Urinary bladder (tissue), 4 donors: ENCODE results near the gene DDR1. TPM values are rescaled to one million over a fixed set of nuclear protein-coding genes. Genes with fewer than 3 reads are reported as not detected.
"Not testable (repeated sequence)": the region's sequence is repeated elsewhere in the genome, so short reads cannot be mapped to it uniquely, and the experiment has no call there.

ENCODE experiments used
- DNase-seq: peaks from one replicate; pipeline ENCODE4 v3.0.0-alpha.2; 2015; ENCODE audit errors: extremely low spot score
- H3K27ac ChIP-seq: one replicate; pipeline ENCODE4 v1.5.1; 2013; ENCODE audit warnings: low read depth, mild to moderate bottlenecking, moderate library complexity
- H3K36me3 ChIP-seq: one replicate; pipeline ENCODE4 v1.6.1; 2013; ENCODE audit warnings: mild to moderate bottlenecking, moderate library complexity; ENCODE audit not compliant: insufficient read depth
- H3K4me1 ChIP-seq: one replicate; pipeline ENCODE4 v1.6.1; 2013; ENCODE audit warnings: mild to moderate bottlenecking, moderate library complexity; ENCODE audit not compliant: insufficient read depth
- H3K4me3 ChIP-seq: one replicate; pipeline ENCODE4 v1.5.1; 2013; ENCODE audit warnings: low read depth, low read length
- WGBS: extraction: QIAGEN DNeasy Blood & Tissue Kit; methylation state at CpG from one replicate; pipeline ENCODE4 v1.1.7; 2013; 5-methylcytosine and 5-hydroxymethylcytosine counted together
- polyA plus RNA-seq: library from polyadenylated mRNA; stranded (reverse); fragments of 200-250 nt; gene quantifications from one replicate; pipeline ENCODE4 v1.2.3, GENCODE V29; 2013
- total RNA-seq: library from RNA; depleted of rRNA; stranded (reverse); fragments of >200 nt; gene quantifications from one replicate; pipeline ENCODE4 v1.2.3, GENCODE V29; 2014
- donor health status: healthy with polysubstance abuse.
- donor health status: healthy.

DDR1 gene
- total and polyA plus RNA-seq, 2 donors, result 33.8 to 44.7 TPM

DNA sequence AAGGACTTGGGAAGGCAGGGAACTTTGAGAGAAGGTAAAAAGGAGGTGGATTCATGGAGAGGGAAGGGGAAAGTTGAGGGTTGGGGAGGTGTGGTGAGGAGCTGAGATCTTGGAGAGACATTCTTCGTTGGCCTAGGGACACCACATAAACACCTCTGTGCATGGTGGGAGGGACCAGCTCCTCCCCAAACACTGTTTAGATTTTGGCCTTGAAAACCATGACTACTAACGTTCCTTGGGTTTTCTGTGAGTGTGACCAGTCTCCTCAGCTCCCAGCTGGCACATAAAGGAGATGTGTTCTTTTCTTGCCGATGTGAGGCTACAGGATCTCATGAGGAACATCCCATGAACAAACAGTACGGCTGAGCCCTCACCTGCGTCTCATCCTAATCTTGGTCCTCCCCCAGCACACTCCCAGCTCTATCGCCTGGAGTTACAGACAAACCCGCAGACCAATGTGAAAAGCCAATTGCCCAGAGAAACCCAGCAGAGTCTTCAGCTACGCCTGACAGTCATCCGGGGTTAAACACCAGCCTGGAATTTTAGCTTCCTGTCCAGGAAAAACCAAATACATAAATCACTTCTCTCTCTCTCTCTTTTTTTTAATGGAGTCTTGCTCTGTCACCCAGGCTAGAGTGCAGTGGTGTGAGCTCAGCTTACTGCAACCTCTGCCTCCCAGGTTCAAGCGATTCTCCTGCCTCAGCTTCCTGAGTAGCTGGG lies 22.0 kb upstream of the DDR1 start:
- DNase-seq, result no peak
- no peak overlapping the region for H3K4me3 ChIP-seq
- no peaks in the 10 kb centered on the region for H3K36me3 ChIP-seq
- H3K4me1 ChIP-seq, result no peaks in the 10 kb centered on the region
- 55% methylated on average over 10 of the region's 10 CpGs for WGBS
- H3K27ac ChIP-seq, result no peak overlapping the region

DNA sequence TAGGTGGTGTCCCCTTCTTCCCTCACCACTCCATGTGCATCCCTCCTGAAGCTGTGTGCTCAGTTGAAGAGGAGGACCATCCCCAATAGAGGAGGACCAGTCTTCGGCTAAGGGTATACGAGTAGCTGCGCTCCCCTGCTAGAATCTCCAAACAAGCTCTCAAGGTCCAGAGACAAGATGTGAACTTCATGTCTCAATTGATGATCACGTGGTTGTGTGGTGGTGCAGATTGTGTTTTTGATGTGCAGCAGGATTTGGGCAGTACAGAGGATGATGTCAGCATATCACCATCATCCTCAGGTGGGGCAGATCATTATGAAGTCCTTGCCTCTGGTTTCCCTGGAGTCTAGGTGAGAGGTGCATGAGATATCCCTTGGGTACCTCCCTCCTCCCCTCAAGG lies 20.0 kb upstream of the DDR1 start:
- no peaks in the 10 kb centered on the region for H3K36me3 ChIP-seq
- H3K4me3 ChIP-seq, result no peak overlapping the region
- H3K27ac ChIP-seq, result no peak overlapping the region
- 94% methylated on average over 4 of the region's 4 CpGs for WGBS
- DNase-seq, result no peak
- no peaks in the 10 kb centered on the region for H3K4me1 ChIP-seq

DNA sequence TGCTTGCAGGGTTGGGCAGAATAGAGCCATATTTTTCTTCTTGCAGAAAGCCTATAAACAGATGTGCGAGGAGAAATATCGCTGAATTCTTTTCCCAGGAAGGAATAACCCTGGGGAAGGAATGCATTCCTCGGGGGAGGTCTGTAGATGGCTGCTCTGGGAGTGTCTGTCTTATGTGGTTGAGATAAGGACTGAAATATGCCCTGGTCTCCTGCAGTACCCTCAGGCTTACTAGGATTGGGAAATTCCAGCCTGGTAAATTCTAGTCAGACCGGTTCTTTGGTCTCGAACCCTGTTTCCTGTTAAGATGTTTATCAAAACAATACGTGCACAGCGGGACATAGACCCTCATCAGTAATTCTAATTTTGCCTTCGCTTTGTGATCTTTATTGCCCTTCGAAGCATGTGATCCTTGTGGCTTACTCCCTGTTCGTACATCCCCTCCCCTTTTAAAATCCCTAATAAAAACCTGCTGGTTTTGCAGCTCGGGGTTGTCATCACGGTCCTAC lies 15.0 kb upstream of the DDR1 start:
- H3K27ac ChIP-seq, H3K4me3 ChIP-seq, H3K4me1 ChIP-seq, H3K36me3 ChIP-seq, DNase-seq: not testable (repeated sequence)
- WGBS, result 80% methylated on average over 12 of the region's 12 CpGs

DNA sequence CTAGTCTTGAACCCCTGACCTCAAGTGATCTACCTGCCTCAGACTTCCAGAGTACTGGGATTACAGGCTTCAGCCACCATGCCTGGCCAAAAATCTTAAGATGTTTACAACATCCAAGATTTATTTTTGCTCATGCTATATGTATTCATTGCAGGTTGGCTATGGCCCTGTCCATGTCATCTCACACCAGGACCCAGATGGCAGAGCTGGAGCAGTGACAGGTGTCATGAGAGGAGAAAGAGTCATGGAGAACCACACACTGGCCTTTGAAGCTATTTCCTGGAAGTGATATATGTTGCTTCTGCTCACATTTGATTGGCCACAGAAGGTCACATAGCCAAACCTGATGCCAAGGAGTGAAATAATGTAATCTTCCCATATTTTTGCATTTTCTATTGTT lies 13.8 kb upstream of the DDR1 start:
- H3K27ac ChIP-seq, result no peak overlapping the region
- H3K4me1 ChIP-seq, result no peaks in the 10 kb centered on the region
- DNase-seq, result no peak
- no peak overlapping the region for H3K4me3 ChIP-seq
- H3K36me3 ChIP-seq, result no peaks in the 10 kb centered on the region

DNA sequence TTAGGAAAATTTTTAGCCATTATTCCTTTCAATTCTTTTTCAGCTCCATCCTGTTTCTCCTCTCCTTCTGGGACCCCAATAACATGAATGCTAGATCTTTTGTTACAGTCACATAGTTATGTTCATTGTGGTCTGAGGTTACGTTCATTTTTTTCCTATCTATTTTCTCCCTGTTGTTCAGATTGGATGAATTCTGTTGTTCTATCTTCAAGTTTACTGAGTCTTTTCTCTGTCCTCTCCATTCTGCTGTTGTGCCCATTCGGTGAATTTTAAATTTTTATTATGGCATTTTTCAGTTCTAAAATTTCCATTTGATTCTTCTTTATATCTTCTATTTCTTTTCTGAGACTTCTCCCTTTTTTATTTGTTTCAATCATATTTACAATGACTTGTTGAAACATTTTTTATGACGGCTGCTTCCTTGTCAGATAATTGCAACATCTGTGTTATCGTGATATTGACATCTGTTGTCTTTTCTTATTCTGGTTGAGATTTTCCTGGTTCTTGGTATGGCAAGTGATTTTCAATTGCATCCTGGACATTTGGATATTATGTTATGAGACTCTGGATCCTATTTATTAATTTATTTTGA lies 12.6 kb upstream of the DDR1 start:
- WGBS, result 82% methylated on average over 4 of the region's 4 CpGs

DNA sequence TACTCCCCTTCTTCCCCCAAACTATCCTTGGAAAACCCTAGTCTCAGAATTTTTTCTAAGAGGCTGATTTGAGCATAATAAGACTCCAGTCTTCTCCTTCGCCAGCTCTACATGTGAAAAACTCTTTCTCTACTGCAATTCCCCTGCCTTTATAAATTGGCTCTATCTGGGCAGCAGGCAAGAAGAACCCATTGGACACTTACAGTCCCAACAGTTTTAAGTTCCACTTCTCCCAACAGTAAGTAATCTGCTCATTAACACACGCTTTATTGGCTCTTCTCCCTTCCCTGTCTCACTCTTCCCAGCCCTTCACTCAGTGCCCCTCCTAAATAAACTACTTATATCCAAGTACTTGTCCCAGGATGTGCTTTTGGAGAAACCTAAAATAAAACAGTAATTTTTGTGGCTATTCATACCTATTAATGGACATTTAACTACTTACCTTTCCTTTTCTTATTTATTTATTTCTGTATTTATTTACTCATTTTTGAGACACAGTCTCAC lies 11.1 kb upstream of the DDR1 start:
- H3K27ac ChIP-seq, result no peak overlapping the region
- 96% methylated on average over 2 of the region's 2 CpGs for whole genome bisulfite sequencing
- H3K4me1 ChIP-seq, result no peaks in the 10 kb centered on the region
- no peak for DNase-seq
- H3K4me3 ChIP-seq, result no peak overlapping the region
- no peaks in the 10 kb centered on the region for H3K36me3 ChIP-seq

More for the DNA sequence above, 12.6 kb upstream of the DDR1 start:
- Histone ChIP-seq H3K4me3 (no peak overlapping the region), H3K27ac (peak overlapping the region; percentile 23), H3K4me1 (no peaks in the 10 kb centered on the region), H3K36me3 (no peaks in the 10 kb centered on the region)
- no peak for DNase-seq

DNA sequence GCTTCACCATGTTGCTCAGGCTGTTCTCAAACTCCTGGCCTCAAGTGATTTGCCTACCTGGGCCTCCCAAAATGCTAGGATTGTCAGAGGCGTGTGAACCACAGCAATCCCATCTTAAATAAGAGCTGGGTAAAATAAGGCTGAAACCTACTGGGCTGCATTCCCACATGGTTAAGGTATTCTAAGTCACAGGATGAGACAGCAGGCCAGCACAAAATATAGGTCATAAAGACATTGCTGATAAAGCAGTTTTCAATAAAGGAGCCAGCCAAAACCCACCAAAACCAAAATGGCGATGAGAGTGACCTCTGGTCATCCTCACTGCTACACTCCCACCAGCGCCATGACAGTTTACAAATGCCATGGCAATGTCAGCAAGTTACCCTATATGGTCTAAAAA lies 10.5 kb upstream of the DDR1 start:
- DNase-seq, H3K27ac ChIP-seq, H3K4me3 ChIP-seq, H3K36me3 ChIP-seq, H3K4me1 ChIP-seq: not testable (repeated sequence)
- WGBS, result 96% methylated on average over 3 of the region's 3 CpGs

DNA sequence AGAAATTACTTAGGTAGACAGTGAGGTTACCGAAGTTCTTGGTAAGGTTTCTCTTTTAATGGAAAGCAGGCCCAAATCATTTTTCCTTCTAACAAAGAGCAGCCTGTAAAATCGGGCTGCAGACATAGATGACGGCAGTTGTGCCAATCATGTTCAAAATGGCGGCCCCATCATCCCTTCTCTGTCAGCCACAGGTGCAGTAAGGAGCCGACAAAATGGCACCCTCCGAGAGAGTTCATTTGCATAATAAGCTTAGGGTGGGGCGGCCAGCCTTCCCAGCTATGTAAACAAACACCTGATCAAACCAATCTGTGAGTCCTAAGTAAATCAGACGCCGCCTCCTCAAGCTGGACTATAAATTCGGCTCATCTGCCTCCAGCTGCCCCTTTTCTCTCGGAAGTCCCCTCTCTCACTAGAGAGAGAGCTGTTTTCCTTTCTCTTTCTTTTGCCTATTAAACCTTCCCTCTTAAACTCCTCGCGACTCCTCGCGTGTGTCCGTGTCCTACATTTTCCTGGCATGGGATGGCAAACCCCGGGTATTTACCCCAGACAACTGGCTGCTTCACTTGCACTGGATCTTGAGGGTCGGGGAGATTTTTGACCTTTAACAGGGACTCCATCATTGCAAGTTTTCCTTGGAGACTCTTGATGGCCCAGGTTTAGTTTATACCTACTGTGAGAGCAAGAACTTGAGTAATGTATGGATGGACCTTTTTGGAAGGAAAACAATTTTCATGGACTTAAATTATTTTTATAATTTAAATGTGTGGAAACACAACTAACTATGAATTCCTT lies 8.9 kb upstream of the DDR1 start:
- DNase-seq, result no peak
- no peaks in the 10 kb centered on the region for H3K4me1 ChIP-seq
- 73% methylated on average over 18 of the region's 18 CpGs for WGBS
- no peak overlapping the region for H3K4me3 ChIP-seq
- no peak overlapping the region for H3K27ac ChIP-seq
- no peaks in the 10 kb centered on the region for H3K36me3 ChIP-seq

DNA sequence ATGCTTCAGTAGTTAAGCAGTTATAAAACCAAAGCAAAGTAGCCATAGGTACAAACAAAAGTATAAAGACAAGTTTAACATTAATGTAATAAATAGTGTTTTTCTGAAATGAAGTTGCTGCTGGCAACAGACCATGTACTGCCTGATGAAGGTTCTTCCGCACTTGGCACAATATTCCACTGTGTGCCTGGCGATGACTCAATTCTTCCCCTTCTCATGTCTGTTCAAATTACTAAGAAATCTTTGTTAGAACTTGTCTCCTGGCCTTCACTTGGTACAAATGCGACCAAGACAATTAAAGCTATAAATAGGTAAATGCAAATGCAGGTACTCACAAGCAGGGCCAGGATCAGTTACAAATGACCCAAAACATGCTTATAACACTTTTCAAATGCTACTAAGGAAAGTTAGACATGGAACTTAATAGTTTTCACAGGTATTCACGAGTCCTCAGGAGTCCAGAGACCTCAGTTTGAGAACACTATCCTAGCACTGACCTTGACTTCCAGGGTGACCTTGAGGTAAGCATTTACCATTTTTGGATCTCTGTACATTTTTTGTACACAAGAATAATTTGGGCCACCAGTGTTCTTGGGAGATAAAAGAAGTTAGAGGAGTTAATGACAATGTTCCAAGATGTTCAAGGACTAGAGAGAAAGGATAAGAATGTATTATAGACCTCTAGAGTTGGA lies 8.1 kb upstream of the DDR1 start:
- WGBS, result 53% methylated on average over 4 of the region's 4 CpGs
- Histone ChIP-seq H3K4me1 (no peaks in the 10 kb centered on the region), H3K4me3 (no peak overlapping the region), H3K27ac (peak overlapping the region; percentile 41), H3K36me3 (no peaks in the 10 kb centered on the region)
- DNase-seq, result no peak

DNA sequence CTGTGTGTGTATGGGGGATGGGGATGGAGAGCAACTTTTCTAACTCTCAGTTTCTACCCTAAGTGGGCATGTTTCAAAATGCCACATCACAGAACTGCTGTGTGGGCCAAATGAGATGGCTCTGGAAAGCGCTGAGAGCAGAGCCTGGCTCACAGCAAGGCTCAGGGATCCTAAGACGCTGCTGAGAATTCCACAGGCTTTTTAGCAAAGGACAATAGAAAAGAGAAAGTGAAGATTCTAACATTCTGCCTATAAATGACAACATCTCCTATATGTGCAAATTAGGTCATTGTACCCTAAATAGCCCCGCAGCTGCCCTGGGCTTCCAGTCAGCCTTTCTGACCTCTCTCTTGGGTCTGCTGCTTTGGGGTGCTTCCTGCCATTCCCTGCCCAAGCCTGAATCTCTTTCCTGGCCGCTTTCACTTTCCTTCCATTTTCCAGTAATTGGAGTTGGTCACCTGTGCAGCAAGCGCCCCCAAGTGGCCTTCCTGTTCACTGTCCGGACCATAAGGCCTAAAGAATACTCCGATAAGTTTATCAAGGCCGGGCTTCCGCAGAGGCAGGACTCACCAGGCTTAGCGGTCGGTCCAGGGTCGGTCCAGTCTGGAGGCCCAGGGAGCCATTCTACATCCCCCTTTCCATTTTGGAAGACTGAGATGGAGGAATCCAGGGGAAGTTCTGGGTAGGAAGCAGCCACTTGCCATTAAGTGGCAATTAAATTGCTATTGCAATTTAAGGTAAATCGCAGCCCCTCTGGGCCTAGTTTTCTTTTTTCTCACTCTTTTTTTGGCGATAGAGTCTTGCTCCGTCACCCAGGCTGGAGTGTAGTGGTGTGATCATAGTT lies 6.7 kb upstream of the DDR1 start:
- 12% methylated on average over 15 of the region's 15 CpGs for WGBS
- peak overlapping the region; percentile 57 for H3K27ac ChIP-seq
- peak; percentile 83 for DNase-seq
- no peaks in the 10 kb centered on the region for H3K4me1 ChIP-seq
- no peaks in the 10 kb centered on the region for H3K36me3 ChIP-seq
- H3K4me3 ChIP-seq, result no peak overlapping the region

DNA sequence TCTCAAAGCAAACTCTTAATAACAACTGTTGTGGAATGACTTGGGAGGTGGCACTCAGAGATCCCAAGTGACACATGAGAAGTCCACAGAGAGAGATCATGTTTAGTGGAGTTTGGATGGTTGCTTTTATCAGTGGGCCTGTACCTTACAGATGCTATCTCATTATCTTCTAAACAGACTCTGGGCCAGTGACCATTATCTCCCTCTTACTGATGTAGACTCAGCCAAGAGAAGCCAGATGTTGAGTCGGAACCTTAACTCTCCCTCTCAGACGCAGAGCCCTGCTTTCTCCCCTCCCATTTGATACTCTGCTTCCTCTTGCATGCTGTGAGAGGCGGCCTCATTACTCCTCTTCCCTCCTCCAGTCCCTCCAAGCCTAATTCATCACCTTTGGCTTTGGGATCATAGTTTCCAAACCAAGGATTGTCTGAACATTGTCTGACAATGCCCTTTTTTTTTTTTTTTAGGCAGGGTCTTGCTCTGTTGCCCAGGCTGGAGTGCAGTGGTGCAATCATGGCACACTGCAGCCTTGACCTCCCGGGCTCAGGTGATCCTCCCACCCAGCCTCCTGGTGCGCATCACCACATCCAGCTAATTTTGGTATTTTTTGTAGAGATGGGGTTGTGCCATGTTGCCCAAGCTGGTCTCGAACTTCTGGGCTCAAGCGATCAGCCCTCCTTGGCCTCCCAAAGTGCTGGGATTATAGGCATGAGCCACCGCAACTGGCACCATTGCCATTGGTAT lies 4.5 kb upstream of the DDR1 start:
- 84% methylated on average over 8 of the region's 8 CpGs for WGBS
- H3K27ac ChIP-seq, result no peak overlapping the region
- no peak overlapping the region for H3K4me3 ChIP-seq
- no peaks in the 10 kb centered on the region for H3K36me3 ChIP-seq
- no peaks in the 10 kb centered on the region for H3K4me1 ChIP-seq
- no peak for DNase-seq

DNA sequence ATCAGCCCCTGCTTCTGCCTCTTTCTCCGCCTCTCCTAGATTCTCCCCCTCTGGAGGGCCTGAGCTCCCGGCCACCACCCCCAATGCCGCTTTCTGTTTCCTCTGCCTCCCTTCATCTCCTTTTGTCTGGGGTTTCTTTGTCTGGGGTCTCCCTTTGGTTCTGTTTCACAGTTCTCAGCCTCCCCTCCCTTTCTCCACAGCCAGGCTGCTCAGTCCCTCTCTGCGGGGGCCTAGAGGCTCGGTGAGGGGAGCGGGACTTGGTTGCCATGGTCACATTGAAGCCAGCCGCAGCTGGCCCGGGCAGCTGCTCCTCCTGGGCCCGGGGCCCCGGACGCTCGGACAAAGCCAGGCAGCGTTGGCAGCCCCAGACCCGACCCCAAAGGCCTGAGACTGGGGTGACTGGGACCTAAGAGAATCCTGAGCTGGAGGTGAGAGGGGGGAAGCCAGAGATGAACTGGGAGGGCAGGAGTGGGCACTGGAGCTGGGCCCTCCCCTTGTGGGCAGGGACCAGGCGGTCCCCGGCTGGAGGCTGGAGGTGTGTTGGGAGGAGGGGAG lies 3.5 kb upstream of the DDR1 start:
- no peak overlapping the region for H3K27ac ChIP-seq
- H3K4me1 ChIP-seq, result no peaks in the 10 kb centered on the region
- H3K36me3 ChIP-seq, result no peaks in the 10 kb centered on the region
- WGBS, result 84% methylated on average over 16 of the region's 16 CpGs
- H3K4me3 ChIP-seq, result no peak overlapping the region
- no peak for DNase-seq
